Heart left ventricle (tissue), 16 donors: ENCODE measurements around the gene MSRB2. TPM values are rescaled to one million over a fixed set of nuclear protein-coding genes. Genes with fewer than 3 reads are reported as not detected.

Experiments
- ATAC-seq, 4 donors: fragments of 200-7000 bp; cut with Tn5 transposase; one replicate each; pipeline ENCODE4 v1.9.1; 2020 to 2022; ENCODE audit warnings: moderate library complexity in 4 of 4, mild to moderate bottlenecking in 3 of 4, moderate number of reproducible peaks in 1 of 4
- DNase-seq, 5 donors: peaks; one replicate each; pipeline ENCODE4 v3.0.0-alpha.2; 2020
- H3K27ac ChIP-seq, 12 donors: fragments of 200-600 bp; sonication (generic) in 4 of 12; one replicate each; pipeline versions ENCODE4 v1.5.0 to v1.8.0; 2016 to 2022; ENCODE audit warnings: mild to moderate bottlenecking in 2 of 12
- H3K27me3 ChIP-seq, 9 donors: fragments of 200-600 bp; sonication (generic) in 2 of 9; one replicate each; pipeline versions ENCODE4 v1.5.1 to v1.8.0; 2016 to 2022; ENCODE audit warnings: mild to moderate bottlenecking in 3 of 9
- H3K36me3 ChIP-seq, 9 donors: fragments of 200-600 bp; sonication (generic) in 2 of 9; one replicate each; pipeline versions ENCODE4 v1.5.0 to v1.8.0; 2018 to 2022; ENCODE audit warnings: mild to moderate bottlenecking in 2 of 9
- H3K4me1 ChIP-seq, 12 donors: fragments of 200-600 bp; sonication (generic) in 4 of 12; one replicate each; pipeline versions ENCODE4 v1.5.0 to v1.8.0; 2016 to 2022; ENCODE audit warnings: mild to moderate bottlenecking in 3 of 12
- H3K4me3 ChIP-seq, 12 donors: fragments of 200-600 bp; sonication (generic) in 4 of 12; one replicate each; pipeline versions ENCODE4 v1.5.0 to v1.8.0; 2017 to 2022; ENCODE audit warnings: mild to moderate bottlenecking in 9 of 12, moderate library complexity in 4 of 12
- H3K9me3 ChIP-seq, 12 donors: fragments of 200-600 bp; sonication (generic) in 4 of 12; one replicate each; pipeline versions ENCODE4 v1.5.0 to v1.8.0; 2016 to 2022; ENCODE audit warnings: mild to moderate bottlenecking in 1 of 12
- CTCF ChIP-seq, 12 donors: fragments of 200-600 bp; sonication (generic) in 4 of 12; IDR thresholded peaks; one replicate each; pipeline versions ENCODE4 v1.5.0 to v1.8.0; 2018 to 2022; ENCODE audit warnings: antibody characterized with exemption in 12 of 12, mild to moderate bottlenecking in 5 of 12
- POLR2A ChIP-seq, 2 donors: fragments of 450-650 bp; IDR thresholded peaks; one replicate each; pipeline ENCODE4 v1.6.1; 2017; ENCODE audit warnings: antibody characterized with exemption in 2 of 2, mild to moderate bottlenecking in 2 of 2, moderate library complexity in 2 of 2
- WGBS, 4 donors: extraction: QIAGEN DNeasy Blood & Tissue Kit in 2 of 4; methylation state at CpG; one replicate each; pipeline versions ENCODE4 v1.1.5 to v1.1.7; 2013 to 2018; 5-methylcytosine and 5-hydroxymethylcytosine counted together
- intact Hi-C, 10 donors: fragments of 100-400 bp; cut with DNase I; formaldehyde crosslinking; loops; one replicate each; pipeline versions ENCODE4 v1.11.1 to v1.14.2; 2022
- polyA plus RNA-seq, 2 donors: library from polyadenylated mRNA; stranded (reverse); fragments of 200-250 nt; gene quantifications; one replicate each; pipeline ENCODE4 v1.2.3, GENCODE V29; 2013
- total RNA-seq, 9 donors: library from RNA; depleted of rRNA in 2 of 9; stranded (reverse); fragments of >200 nt in 2 of 9; fragmentation: NEBNext Ultra II Directional in 3 of 9; extraction: Animal tissue kit (Norgen Biotek cat#: 25700) in 3 of 9; gene quantifications; one replicate each; pipeline versions ENCODE4 v1.1.0 to v1.2.4, GENCODE V29; 2016 to 2023
- donor health status: ischemic (EF 13 %, LVEDD 7.1; RV severe dilation, severe dysfunction).
- donor health status: healthy with polysubstance abuse.
- donor health status: DM: no; HTN: yes; CAD: no.
- donor health status: DM: no; HTN: no; CAD: no.
- donor health status: ischemic (EF 25% LVEDD 6.9; RV normal size, moderate dysfunction).
- donor health status: ischemic (EF 25% LVEDD 5.7; RV mildly dilated, moderate dysfunction).
- donor health status: healthy.
- donor health status: DM: yes; HTN: yes; CAD: no.
- donor health status: ischemic (EF 35%, LVEDD 5.7; RV mildly dilated, moderate dysfunction).
- donor health status: nonischemic (EF 11% LVEDD 7.7; RV severe dilation, severe dysfunction).
- donor health status: DM: yes; HTN: yes; CAD: no.
- donor health status: PGD.
- donor health status: ischemic (EF 29% LVEDD 5.4; RV normal size, mild dysfunction).
- donor health status: nonischemic (EF 23%, LVEDD 6.1; RV moderate dilation, normal function).

Gene MSRB2
- total and polyA plus RNA-seq, 11 donors: 35.1 to 200 (median 139) TPM

GRCh38 chr10:23121135-23121534 lies 25.8 kb downstream of the MSRB2 start:
- DNase-seq: no peak
- WGBS, 4 donors: 88 to 94% (median 92%) methylated on average over 5 of the region's 5 CpGs

GRCh38 chr10:23136462-23136861 lies 41.1 kb downstream of the MSRB2 start:
- WGBS, 4 donors: 93 to 97% (median 96%) methylated on average over 4 of the region's 4 CpGs
- Histone ChIP-seq H3K36me3 (no peaks in the 10 kb centered on the region), H3K27me3 (no peaks in the 10 kb centered on the region), H3K27ac (no peak overlapping the region), H3K4me3 (no peak overlapping the region), H3K4me1 (no peaks in the 10 kb centered on the region), H3K9me3 (peaks cover 0 to 26% (median 0%) of the 10 kb centered on the region in 12 donors)
- DNase-seq: no peak
- no peak for ATAC-seq
- intact Hi-C loops: no loop called here
- TF ChIP-seq CTCF (IDR thresholded peaks at IDR 0.05): no peak
- TF ChIP-seq POLR2A (IDR thresholded peaks at IDR 0.05): no peak

More at GRCh38 chr10:23121135-23121534, 25.8 kb downstream of the MSRB2 start:
- Histone ChIP-seq H3K27me3 (no peaks in the 10 kb centered on the region), H3K4me1 (peaks cover 0 to 5% (median 0%) of the 10 kb centered on the region in 12 donors), H3K4me3 (no peak overlapping the region), H3K36me3 (peaks cover 0 to 60% (median 36%) of the 10 kb centered on the region in 9 donors), H3K27ac (no peak overlapping the region), H3K9me3 (peaks cover 0 to 12% (median 0%) of the 10 kb centered on the region in 12 donors)
- intact Hi-C loops: no loop called here
- TF ChIP-seq CTCF (IDR thresholded peaks at IDR 0.05) (no peak), POLR2A (IDR thresholded peaks at IDR 0.05) (no peak)
- ATAC-seq: no peak

GRCh38 chr10:23139677-23140076 lies 44.3 kb downstream of the MSRB2 start:
- WGBS, 4 donors: 51 to 75% (median 64%) methylated on average over 1 of the region's 1 CpG
- intact Hi-C loops: no loop called here
- no peak overlapping the region for H3K4me3 ChIP-seq
- no peak for DNase-seq
- TF ChIP-seq POLR2A (IDR thresholded peaks at IDR 0.05) (no peak), CTCF (IDR thresholded peaks at IDR 0.05) (no peak)
- no peak overlapping the region for H3K27ac ChIP-seq
- no peaks in the 10 kb centered on the region for H3K4me1 ChIP-seq
- peaks cover 0 to 24% (median 0%) of the 10 kb centered on the region in 12 donors for H3K9me3 ChIP-seq
- no peaks in the 10 kb centered on the region for H3K36me3 ChIP-seq
- no peak for ATAC-seq
- no peaks in the 10 kb centered on the region for H3K27me3 ChIP-seq

GRCh38 chr10:23141995-23142394 lies 46.6 kb downstream of the MSRB2 start:
- no peaks in the 10 kb centered on the region for H3K36me3 ChIP-seq
- intact Hi-C loops: no loop called here
- TF ChIP-seq POLR2A (IDR thresholded peaks at IDR 0.05): no peak
- no peak for TF ChIP-seq CTCF (IDR thresholded peaks at IDR 0.05)
- DNase-seq: no peak
- ATAC-seq: no peak
- H3K4me1 ChIP-seq: no peaks in the 10 kb centered on the region
- no peak overlapping the region for H3K4me3 ChIP-seq
- H3K27ac ChIP-seq: no peak overlapping the region
- 76 to 82% (median 82%) methylated on average over 4 of the region's 4 CpGs for WGBS, 4 donors
- peaks cover 0 to 11% (median 0%) of the 10 kb centered on the region in 12 donors for H3K9me3 ChIP-seq
- no peaks in the 10 kb centered on the region for H3K27me3 ChIP-seq
